GM18505 (cell line): ENCODE measurements around the gene GRB7.

Experiments used
- ATAC-seq: cut with Tn5 transposase; IDR thresholded peaks from one replicate; pipeline ENCODE4 v1.9.1; 2021; ENCODE audit not compliant: unreplicated experiment
- POLR2A ChIP-seq: IDR thresholded peaks from 4 replicates; pipeline ENCODE4 v1.6.1; 2011; ENCODE audit warnings: borderline replicate concordance; ENCODE audit not compliant: insufficient read depth, insufficient read length; ENCODE audit errors: extremely low read depth

Gene GRB7

GRCh38 chr17:39750131-39751015 is 12.6 kb downstream of the GRB7 start:
- ATAC-seq = no peak
- TF ChIP-seq POLR2A = no peak

DNA sequence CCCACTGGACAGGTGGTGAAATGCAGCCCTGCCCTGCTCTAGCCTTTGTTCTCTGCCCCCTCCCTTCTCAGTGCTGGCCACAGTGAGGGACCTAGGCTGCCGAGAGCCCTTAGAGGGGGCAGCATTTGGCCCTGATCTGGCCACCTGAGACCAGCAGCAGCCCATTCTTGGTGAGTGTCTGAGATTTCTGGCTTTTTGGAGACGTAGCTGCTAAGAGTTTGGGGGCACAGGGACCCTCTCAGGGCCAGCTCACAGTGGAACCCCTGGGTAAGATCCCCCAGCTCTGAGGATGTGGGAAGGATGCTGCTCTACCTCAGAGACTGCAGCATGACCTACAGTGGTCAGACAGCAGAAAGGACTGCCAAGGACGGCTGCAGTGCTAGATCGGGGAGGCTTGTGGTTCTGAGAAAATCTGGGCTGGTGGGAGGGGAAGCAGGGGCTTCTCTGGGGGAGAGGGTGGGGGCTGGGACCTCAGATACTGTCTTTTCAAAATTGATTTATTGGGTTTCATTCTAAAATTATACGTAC is 13.3 kb downstream of the GRB7 start:
- ATAC-seq = no peak
- TF ChIP-seq POLR2A = no peak

DNA sequence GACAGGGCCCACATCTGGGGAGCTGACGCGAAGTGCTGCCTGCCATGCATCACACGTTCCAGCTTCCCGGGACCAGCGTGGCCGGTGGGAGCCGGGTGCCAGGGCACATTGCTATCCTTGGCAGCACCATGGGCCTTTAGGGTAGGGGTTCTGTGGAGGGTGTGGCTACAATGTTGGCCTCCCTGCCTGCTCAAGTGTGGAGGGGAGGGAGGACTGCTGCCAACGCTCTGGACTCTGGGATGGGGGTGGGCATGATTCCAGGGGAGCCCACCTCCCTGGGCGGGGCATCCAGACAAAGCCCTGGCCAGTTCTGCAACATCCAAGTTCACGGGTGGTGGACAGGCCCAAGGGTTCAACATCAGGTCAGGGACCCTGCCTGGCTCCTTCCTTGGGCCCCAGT is 13.9 kb downstream of the GRB7 start:
- TF ChIP-seq POLR2A = no peak

GRCh38 chr17:39752241-39752881 is 14.6 kb downstream of the GRB7 start:
- no peak for ATAC-seq
- TF ChIP-seq POLR2A = no peak

More for the DNA sequence above, 13.9 kb downstream of the GRB7 start:
- no peak for ATAC-seq

DNA sequence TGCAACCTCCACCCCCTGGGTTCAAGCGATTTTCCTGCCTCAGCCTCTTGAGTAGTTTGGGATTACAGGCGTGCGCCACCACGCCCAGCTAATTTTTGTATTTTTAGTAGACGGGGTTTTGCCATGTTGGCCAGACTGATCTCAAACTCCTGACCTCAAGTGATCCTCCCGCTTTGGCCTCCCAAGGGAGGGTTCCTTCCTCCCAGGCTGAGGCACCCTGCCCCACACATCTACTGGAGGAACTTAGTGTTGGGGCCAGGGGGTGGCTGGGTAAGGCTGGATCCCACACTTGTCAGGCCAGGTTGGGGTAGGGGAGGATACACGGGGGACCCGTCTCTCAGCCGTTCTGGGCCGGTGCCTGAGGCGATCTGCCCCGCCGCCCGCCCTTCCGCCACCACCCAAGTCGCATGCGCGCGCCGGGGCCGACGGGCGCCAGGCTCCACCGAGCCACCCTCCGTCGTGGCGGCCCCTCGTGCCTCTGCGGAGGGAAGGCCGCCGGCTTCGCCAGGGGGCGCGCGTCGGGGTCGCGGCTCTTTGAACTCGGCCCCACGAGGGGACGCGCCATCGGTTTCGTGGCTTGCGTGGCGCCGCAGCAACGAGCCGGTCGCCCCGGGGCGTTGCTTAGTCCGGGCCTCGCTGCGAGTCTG is 15.9 kb downstream of the GRB7 start:
- TF ChIP-seq POLR2A = peak; percentile 63
- peak; percentile 27 for ATAC-seq

GRCh38 chr17:39754161-39754957 is 16.6 kb downstream of the GRB7 start:
- TF ChIP-seq POLR2A = peak; percentile 60
- peak; percentile 64 for ATAC-seq

GRCh38 chr17:39754958-39755553 is 17.3 kb downstream of the GRB7 start:
- no peak for ATAC-seq
- no peak for TF ChIP-seq POLR2A

DNA sequence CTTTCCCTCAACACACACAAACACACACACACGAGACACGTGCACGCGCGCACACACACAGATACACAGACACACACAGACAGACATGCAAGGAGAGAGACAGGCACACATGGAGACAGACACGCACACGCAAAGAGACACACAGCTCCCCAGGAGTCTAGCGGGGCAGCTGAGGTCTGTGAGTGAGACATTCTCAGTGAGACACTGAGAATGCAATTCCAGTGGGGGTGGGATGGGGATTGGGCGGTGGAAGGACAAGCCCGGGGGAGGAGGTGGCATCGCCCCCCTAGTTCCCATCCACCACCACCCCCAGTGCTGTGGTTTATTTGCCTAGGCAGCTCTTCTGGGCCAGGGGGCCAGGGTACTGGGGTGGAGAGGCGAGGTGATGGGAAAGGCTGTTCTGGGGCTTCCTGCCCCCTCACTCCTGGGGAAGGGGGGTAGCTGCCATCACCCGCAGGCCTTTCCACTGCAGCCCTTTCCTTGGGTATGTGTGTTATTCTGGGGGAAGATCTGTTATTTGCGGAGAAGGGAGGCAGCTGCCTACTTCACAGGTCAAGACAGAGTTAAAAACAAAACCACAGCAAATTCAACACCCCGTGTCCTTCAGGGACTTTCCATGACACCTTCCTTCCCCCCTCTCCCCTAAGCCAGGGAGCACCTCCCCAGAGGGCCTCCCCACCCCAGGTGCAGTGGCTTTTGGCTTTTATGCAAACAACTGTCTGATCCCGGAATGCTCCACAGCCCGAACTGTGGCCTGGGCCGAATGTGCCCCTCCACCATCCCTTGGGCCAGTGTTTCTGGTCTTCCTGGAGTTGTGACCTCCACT is 18.0 kb downstream of the GRB7 start:
- ATAC-seq = no peak

GRCh38 chr17:39756380-39757079 is 18.8 kb downstream of the GRB7 start:
- TF ChIP-seq POLR2A = no peak
- no peak for ATAC-seq

More for the DNA sequence above, 18.0 kb downstream of the GRB7 start:
- peak; percentile 39 for TF ChIP-seq POLR2A

DNA sequence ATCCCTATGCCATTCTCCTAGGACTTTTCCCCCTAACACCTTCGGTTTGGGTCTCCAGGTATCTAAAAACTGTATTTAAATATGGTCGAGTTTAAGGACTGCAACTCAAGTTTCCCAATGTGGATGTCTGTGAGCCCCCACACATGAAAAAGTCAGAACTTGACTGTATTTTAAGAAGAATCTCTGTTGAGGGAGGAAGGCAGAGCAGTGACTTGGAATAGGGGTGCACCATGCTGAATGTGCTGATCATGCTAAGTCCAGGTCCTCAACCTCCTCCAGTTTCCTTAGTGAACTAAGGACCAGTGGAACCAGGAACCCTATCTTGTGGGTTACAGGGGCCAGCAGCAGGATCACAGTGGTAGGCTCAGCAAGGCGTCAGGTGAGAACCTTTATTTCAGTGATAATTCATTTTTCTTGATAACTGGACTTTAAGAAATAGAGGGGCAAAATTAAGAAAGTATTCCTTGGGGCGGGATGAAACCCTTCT is 19.5 kb downstream of the GRB7 start:
- TF ChIP-seq POLR2A = no peak
- ATAC-seq = no peak
